Measurements from ENCODE around the gene SMC4.

DNA sequence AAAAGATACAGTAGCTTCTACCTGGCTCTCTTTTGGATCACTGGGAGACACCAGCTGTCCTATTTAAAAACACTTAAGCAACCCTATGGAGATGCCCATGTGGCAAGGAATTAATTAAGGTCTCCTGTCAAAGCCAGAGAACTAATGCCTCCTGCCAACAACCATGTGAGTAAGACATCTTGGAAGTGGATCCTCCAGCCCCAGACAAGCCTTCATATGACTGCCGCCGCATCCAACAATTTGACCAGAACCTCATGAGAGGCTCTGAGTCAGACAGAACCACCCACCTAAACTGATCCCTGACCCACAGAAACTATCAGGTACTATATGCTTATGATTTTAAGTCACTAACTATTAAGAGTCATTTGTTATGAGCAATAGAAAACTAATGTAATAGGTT is 22.8 kb upstream of the SMC4 start:
- TF ChIP-seq EZH2 (IDR thresholded peaks at IDR 0.05; ENCODE audit: borderline replicate concordance, low read depth, low read length, severe bottlenecking) (no peak), CTCF (IDR thresholded peaks at IDR 0.05; ENCODE audit: borderline replicate concordance, extremely low read depth, low read length, poor library complexity, severe bottlenecking) (no peak)

Data from DND-41 (cell line).